Endodermal cell (in vitro differentiated cells): ENCODE data around the gene GPR150. TPM values are rescaled to one million over a fixed set of nuclear protein-coding genes. Genes with fewer than 3 reads are reported as not detected.

Experiments
- DNase-seq: peaks from one replicate; pipeline ENCODE4 v3.0.0-alpha.2; 2017
- H3K27ac ChIP-seq: 2 replicates; pipeline ENCODE4 v1.5.1; 2013; ENCODE audit warnings: mild to moderate bottlenecking, low read depth, low read length, moderate library complexity
- H3K27me3 ChIP-seq: 2 replicates; pipeline ENCODE4 v1.6.1; 2013; ENCODE audit warnings: mild to moderate bottlenecking, low read length, moderate library complexity; ENCODE audit not compliant: insufficient read depth, control insufficient read depth, poor library complexity, severe bottlenecking
- H3K36me3 ChIP-seq: 2 replicates; pipeline ENCODE4 v1.7.0; 2013; ENCODE audit warnings: mild to moderate bottlenecking, low read length, moderate library complexity; ENCODE audit not compliant: control insufficient read depth, insufficient read depth
- H3K4me1 ChIP-seq: one replicate; pipeline ENCODE4 v1.7.0; 2013; ENCODE audit warnings: low read length; ENCODE audit not compliant: control insufficient read depth, insufficient read depth
- H3K4me3 ChIP-seq: 2 replicates; pipeline ENCODE4 v1.5.1; 2013; ENCODE audit warnings: mild to moderate bottlenecking, low read length, moderate library complexity
- H3K9ac ChIP-seq: 2 replicates; pipeline ENCODE4 v1.6.1; 2013; ENCODE audit warnings: mild to moderate bottlenecking, low read length, moderate library complexity; ENCODE audit not compliant: poor library complexity, severe bottlenecking; ENCODE audit errors: extremely low read depth
- H3K9me3 ChIP-seq: 2 replicates; pipeline ENCODE4 v1.6.1; 2013; ENCODE audit warnings: mild to moderate bottlenecking, low read length, moderate library complexity; ENCODE audit not compliant: control insufficient read depth
- H3K27ac Mint-ChIP-seq: 2 replicates; pipeline ENCODE4 v1.8.0; 2020; ENCODE audit warnings: mixed read lengths
- H3K27me3 Mint-ChIP-seq: 2 replicates; pipeline ENCODE4 v1.8.0; 2021; ENCODE audit warnings: mild to moderate bottlenecking, mixed read lengths; ENCODE audit not compliant: insufficient read depth
- H3K36me3 Mint-ChIP-seq: 2 replicates; pipeline ENCODE4 v1.8.0; 2020; ENCODE audit warnings: low read depth, mixed read lengths
- H3K4me1 Mint-ChIP-seq: 2 replicates; pipeline ENCODE4 v1.8.0; 2020; ENCODE audit warnings: mixed read lengths
- H3K4me3 Mint-ChIP-seq: 2 replicates; pipeline ENCODE4 v1.8.0; 2020; ENCODE audit warnings: mild to moderate bottlenecking, moderate library complexity, mixed read lengths
- H3K9me3 Mint-ChIP-seq: 2 replicates; pipeline ENCODE4 v1.8.0; 2020; ENCODE audit warnings: mild to moderate bottlenecking, mixed read lengths
- WGBS, 2 experiments: methylation state at CpG; one replicate each; pipeline versions ENCODE4 v1.1.5 to v1.1.7; 2013; ENCODE audit warnings: missing lambda C conversion rate in 2 of 2, mixed read lengths in 1 of 2; ENCODE audit not compliant: insufficient coverage in 1 of 2, insufficient read length in 1 of 2; 5-methylcytosine and 5-hydroxymethylcytosine counted together
- total RNA-seq, 2 donors: library from RNA; stranded (reverse); fragmentation: NEBNext Ultra II Directional in 1 of 2; extraction: Animal tissue kit (Norgen Biotek cat#: 25700) in 1 of 2; gene quantifications; 2 replicates in 1 of 2; 3 replicates in 1 of 2; pipeline ENCODE4 v1.2.1, GENCODE V29; 2021
- TF ChIP-seq, protein P1 (sequence below): fragments of 200-600 bp; sonication (generic); conservative IDR thresholded peaks from 2 replicates; pipeline ENCODE4 v1.5.0; 2021; ENCODE audit warnings: antibody characterized with exemption, mild to moderate bottlenecking

The GPR150 gene
- total RNA-seq, 2 donors from 2014 or later: 0.13 to 0.22 TPM

DNA sequence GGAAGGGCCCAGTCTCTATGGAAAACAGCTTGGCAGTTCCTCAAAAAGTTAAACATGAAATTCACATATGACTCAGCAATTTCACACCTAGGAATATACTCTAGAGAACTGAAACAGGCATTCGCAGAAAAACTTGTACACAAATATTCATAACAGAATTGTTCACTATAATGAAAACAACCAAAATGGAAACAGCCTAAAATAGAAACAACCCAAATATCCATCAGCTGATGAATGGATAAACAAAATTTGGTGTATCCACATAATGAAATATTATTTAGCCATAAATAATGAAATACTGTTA lies 4.8 kb upstream of the GPR150 start:
- Mint-ChIP-seq H3K27me3 (peaks cover 34% of the 10 kb centered on the region), H3K9me3 (peaks cover 26% of the 10 kb centered on the region), H3K27ac (no peak overlapping the region), H3K4me3 (no peak overlapping the region), H3K36me3 (peaks cover 5% of the 10 kb centered on the region), H3K4me1 (peaks cover 5% of the 10 kb centered on the region)
- DNase-seq: no peak
- Histone ChIP-seq H3K36me3 (no peaks in the 10 kb centered on the region), H3K9me3 (peaks cover 25% of the 10 kb centered on the region), H3K9ac (no peak overlapping the region), H3K27ac (no peak overlapping the region), H3K4me1 (no peaks in the 10 kb centered on the region), H3K4me3 (no peak overlapping the region), H3K27me3 (peaks cover 24% of the 10 kb centered on the region)
- TF ChIP-seq, protein P1, sequence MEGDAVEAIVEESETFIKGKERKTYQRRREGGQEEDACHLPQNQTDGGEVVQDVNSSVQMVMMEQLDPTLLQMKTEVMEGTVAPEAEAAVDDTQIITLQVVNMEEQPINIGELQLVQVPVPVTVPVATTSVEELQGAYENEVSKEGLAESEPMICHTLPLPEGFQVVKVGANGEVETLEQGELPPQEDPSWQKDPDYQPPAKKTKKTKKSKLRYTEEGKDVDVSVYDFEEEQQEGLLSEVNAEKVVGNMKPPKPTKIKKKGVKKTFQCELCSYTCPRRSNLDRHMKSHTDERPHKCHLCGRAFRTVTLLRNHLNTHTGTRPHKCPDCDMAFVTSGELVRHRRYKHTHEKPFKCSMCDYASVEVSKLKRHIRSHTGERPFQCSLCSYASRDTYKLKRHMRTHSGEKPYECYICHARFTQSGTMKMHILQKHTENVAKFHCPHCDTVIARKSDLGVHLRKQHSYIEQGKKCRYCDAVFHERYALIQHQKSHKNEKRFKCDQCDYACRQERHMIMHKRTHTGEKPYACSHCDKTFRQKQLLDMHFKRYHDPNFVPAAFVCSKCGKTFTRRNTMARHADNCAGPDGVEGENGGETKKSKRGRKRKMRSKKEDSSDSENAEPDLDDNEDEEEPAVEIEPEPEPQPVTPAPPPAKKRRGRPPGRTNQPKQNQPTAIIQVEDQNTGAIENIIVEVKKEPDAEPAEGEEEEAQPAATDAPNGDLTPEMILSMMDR: no peak
- 96 to 100% methylated on average over 1 of the region's 1 CpG for WGBS, 2 experiments

- no peak overlapping the region for H3K27ac ChIP-seq
- peaks cover 5% of the 10 kb centered on the region for H3K4me1 Mint-ChIP-seq
- TF ChIP-seq, protein P1: no peak
- H3K36me3 ChIP-seq: no peaks in the 10 kb centered on the region
- peaks cover 42% of the 10 kb centered on the region for H3K27me3 ChIP-seq
- H3K27ac Mint-ChIP-seq: no peak overlapping the region
- H3K9me3 ChIP-seq: peaks cover 25% of the 10 kb centered on the region
- H3K4me3 ChIP-seq: no peak overlapping the region
- no peak overlapping the region for H3K9ac ChIP-seq
- no peak for DNase-seq
- peaks cover 26% of the 10 kb centered on the region for H3K9me3 Mint-ChIP-seq
- 80 to 82% methylated on average over 5 of the region's 5 CpGs for WGBS, 2 experiments
- H3K27me3 Mint-ChIP-seq: peaks cover 48% of the 10 kb centered on the region
- no peak overlapping the region for H3K4me3 Mint-ChIP-seq
- H3K36me3 Mint-ChIP-seq: peaks cover 5% of the 10 kb centered on the region
- H3K4me1 ChIP-seq: no peaks in the 10 kb centered on the region
These were observed 2.8 kb upstream of the GPR150 start for GRCh38 chr5:95617057-95617456.

GRCh38 chr5:95619096-95619495 lies 791 bp upstream of the GPR150 start:
- Mint-ChIP-seq H3K27me3 (peaks cover 68% of the 10 kb centered on the region), H3K4me3 (no peak overlapping the region)
- H3K27me3 ChIP-seq: peaks cover 62% of the 10 kb centered on the region

More at GRCh38 chr5:95619096-95619495, 791 bp upstream of the GPR150 start:
- Mint-ChIP-seq H3K4me1 (peaks cover 5% of the 10 kb centered on the region), H3K36me3 (no peaks in the 10 kb centered on the region), H3K9me3 (peaks cover 6% of the 10 kb centered on the region), H3K27ac (no peak overlapping the region)
- Histone ChIP-seq H3K9me3 (peaks cover 7% of the 10 kb centered on the region), H3K4me3 (no peak overlapping the region), H3K27ac (no peak overlapping the region), H3K36me3 (no peaks in the 10 kb centered on the region), H3K4me1 (no peaks in the 10 kb centered on the region), H3K9ac (no peak overlapping the region)
- WGBS, 2 experiments: 92 to 100% methylated on average over 2 to 4 of the region's 4 CpGs
- TF ChIP-seq, protein P1: no peak
- DNase-seq: no peak
